H9 (cell line): ENCODE data around the gene LORICRIN. TPM values are rescaled to one million over a fixed set of nuclear protein-coding genes. Genes with fewer than 3 reads are reported as not detected.

Experiments
- DNase-seq: peaks from one replicate; pipeline ENCODE4 v3.0.0-alpha.2; 2017
- H2AFZ ChIP-seq: one replicate; pipeline ENCODE4 v1.6.1; 2013; ENCODE audit warnings: mild to moderate bottlenecking, low read length, control low read depth, moderate library complexity
- H2AK5ac ChIP-seq: 2 replicates; pipeline ENCODE4 v1.6.1; 2013; ENCODE audit warnings: low read length, control low read depth, mixed read lengths; ENCODE audit not compliant: insufficient read length
- H2BK120ac ChIP-seq: one replicate; pipeline ENCODE4 v1.6.1; 2013; ENCODE audit warnings: low read depth, mild to moderate bottlenecking, low read length, control low read depth, inconsistent platforms; ENCODE audit not compliant: poor library complexity, severe bottlenecking
- H2BK12ac ChIP-seq: 2 replicates; pipeline ENCODE4 v1.6.1; 2013; ENCODE audit warnings: low read length, control low read depth, mixed read lengths, low read depth; ENCODE audit not compliant: insufficient read length
- H2BK15ac ChIP-seq: 2 replicates; pipeline ENCODE4 v1.6.1; 2013; ENCODE audit warnings: low read depth, low read length, control low read depth
- H2BK20ac ChIP-seq: one replicate; pipeline ENCODE4 v1.6.1; 2013; ENCODE audit warnings: low read depth, mild to moderate bottlenecking, low read length, control low read depth, inconsistent platforms; ENCODE audit not compliant: poor library complexity, severe bottlenecking
- H2BK5ac ChIP-seq: 2 replicates; pipeline ENCODE4 v1.6.1; 2013; ENCODE audit warnings: low read length, control low read depth, mixed read lengths; ENCODE audit not compliant: insufficient read length
- H3K14ac ChIP-seq: 2 replicates; pipeline ENCODE4 v1.6.1; 2013; ENCODE audit warnings: low read length, control low read depth; ENCODE audit not compliant: insufficient read depth
- H3K18ac ChIP-seq: 2 replicates; pipeline ENCODE4 v1.6.1; 2013; ENCODE audit warnings: low read depth, mild to moderate bottlenecking, mixed read lengths, low read length, control low read depth; ENCODE audit not compliant: insufficient read length
- H3K23ac ChIP-seq: 2 replicates; pipeline ENCODE4 v1.6.1; 2013; ENCODE audit warnings: low read length, control low read depth, mixed read lengths, low read depth; ENCODE audit not compliant: insufficient read length
- H3K23me2 ChIP-seq: 2 replicates; pipeline ENCODE4 v1.6.1; 2013; ENCODE audit warnings: low read depth, mild to moderate bottlenecking, mixed read lengths, low read length, control low read depth; ENCODE audit not compliant: insufficient read length, poor library complexity, severe bottlenecking
- H3K27ac ChIP-seq: 2 replicates; pipeline ENCODE4 v1.5.1; 2013; ENCODE audit warnings: low read length, control low read depth, mixed read lengths, low read depth; ENCODE audit not compliant: insufficient read length
- H3K27me3 ChIP-seq: 2 replicates; pipeline ENCODE4 v1.6.1; 2013; ENCODE audit warnings: low read length, control low read depth, inconsistent platforms; ENCODE audit not compliant: insufficient read depth
- H3K4ac ChIP-seq: 2 replicates; pipeline ENCODE4 v1.6.1; 2013; ENCODE audit warnings: low read depth, mild to moderate bottlenecking, control low read depth, inconsistent platforms, low read length, moderate library complexity
- H3K4me1 ChIP-seq: 2 replicates; pipeline ENCODE4 v1.6.1; 2013; ENCODE audit warnings: low read length, control low read depth, inconsistent platforms; ENCODE audit not compliant: insufficient read depth
- H3K4me2 ChIP-seq: 2 replicates; pipeline ENCODE4 v1.6.1; 2013; ENCODE audit warnings: low read length, control low read depth, mixed read lengths; ENCODE audit not compliant: insufficient read length, insufficient read depth
- H3K56ac ChIP-seq: 2 replicates; pipeline ENCODE4 v1.6.1; 2013; ENCODE audit warnings: low read depth, mild to moderate bottlenecking, mixed read lengths, low read length, control low read depth; ENCODE audit not compliant: insufficient read length
- H3K79me1 ChIP-seq: 2 replicates; pipeline ENCODE4 v1.6.1; 2013; ENCODE audit warnings: low read depth, mild to moderate bottlenecking, moderate library complexity, low read length, control low read depth, inconsistent platforms; ENCODE audit not compliant: insufficient read depth, poor library complexity, severe bottlenecking
- H3K79me2 ChIP-seq: 2 replicates; pipeline ENCODE4 v1.6.1; 2013; ENCODE audit warnings: low read length, control low read depth, inconsistent platforms; ENCODE audit not compliant: insufficient read depth
- H3K9ac ChIP-seq: 2 replicates; pipeline ENCODE4 v1.6.1; 2013; ENCODE audit warnings: low read length, control low read depth, mixed read lengths; ENCODE audit not compliant: insufficient read length; ENCODE audit errors: extremely low read depth
- H3K9me3 ChIP-seq: one replicate; pipeline ENCODE4 v1.6.1; 2013; ENCODE audit warnings: low read depth, low read length, inconsistent platforms; ENCODE audit not compliant: control insufficient read depth
- H3T11ph ChIP-seq: one replicate; pipeline ENCODE4 v1.6.1; 2013; ENCODE audit warnings: mild to moderate bottlenecking, low read length, control low read depth, inconsistent platforms
- H4K20me1 ChIP-seq: one replicate; pipeline ENCODE4 v1.6.1; 2013; ENCODE audit not compliant: control insufficient read depth, insufficient read length, insufficient read depth
- H4K5ac ChIP-seq: 2 replicates; pipeline ENCODE4 v1.6.1; 2013; ENCODE audit warnings: low read depth, mild to moderate bottlenecking, mixed read lengths, low read length, control low read depth; ENCODE audit not compliant: insufficient read length
- H4K8ac ChIP-seq: replicated peaks from 2 replicates; pipeline ENCODE4 v1.6.1; 2013; ENCODE audit warnings: low read length, control low read depth, mixed read lengths, low read depth; ENCODE audit not compliant: insufficient read length
- H4K91ac ChIP-seq: 2 replicates; pipeline ENCODE4 v1.6.1; 2013; ENCODE audit warnings: low read depth, mild to moderate bottlenecking, moderate library complexity, mixed read lengths, low read length, control low read depth; ENCODE audit not compliant: insufficient read length
- H3K27ac Mint-ChIP-seq, 3 experiments: 2 replicates in 2 of 3; 3 replicates in 1 of 3; pipeline ENCODE4 v1.8.0; 2020 to 2021; ENCODE audit warnings: mixed read lengths in 3 of 3, mild to moderate bottlenecking in 1 of 3, moderate library complexity in 1 of 3
- H3K27me3 Mint-ChIP-seq: 2 replicates; pipeline ENCODE4 v1.8.0; 2021; ENCODE audit warnings: low read depth, mild to moderate bottlenecking, moderate library complexity, mixed read lengths
- H3K36me3 Mint-ChIP-seq, 3 experiments: 2 replicates in 2 of 3; 3 replicates in 1 of 3; pipeline ENCODE4 v1.8.0; 2020 to 2021; ENCODE audit warnings: low read depth in 3 of 3, mixed read lengths in 3 of 3; ENCODE audit not compliant: insufficient read depth in 1 of 3
- H3K4me1 Mint-ChIP-seq, 2 experiments: 2 replicates each; pipeline ENCODE4 v1.8.0; 2020; ENCODE audit warnings: mixed read lengths in 2 of 2
- H3K4me3 Mint-ChIP-seq, 2 experiments: 2 replicates in 1 of 2; 3 replicates in 1 of 2; pipeline ENCODE4 v1.8.0; 2020 to 2021; ENCODE audit warnings: mild to moderate bottlenecking in 2 of 2, mixed read lengths in 2 of 2, moderate library complexity in 1 of 2
- H3K9me3 Mint-ChIP-seq, 2 experiments: 2 replicates in 1 of 2; 3 replicates in 1 of 2; pipeline ENCODE4 v1.8.0; 2020; ENCODE audit warnings: mild to moderate bottlenecking in 2 of 2, mixed read lengths in 2 of 2, moderate library complexity in 1 of 2
- CTCF ChIP-seq: fragments of 200-600 bp; sonication (generic); conservative IDR thresholded peaks from 3 replicates; pipeline ENCODE4 v1.8.0; 2021; ENCODE audit warnings: antibody characterized with exemption, mild to moderate bottlenecking
- WGBS: extraction: QIAGEN DNeasy Blood & Tissue Kit; methylation state at CpG from one replicate; pipeline ENCODE4 v1.1.7; 2013; ENCODE audit warnings: missing lambda C conversion rate, low lambda C conversion rate, mixed read lengths; ENCODE audit not compliant: insufficient read length; ENCODE audit errors: extremely low coverage; 5-methylcytosine and 5-hydroxymethylcytosine counted together
- total RNA-seq: library from RNA; stranded (reverse); gene quantifications from 2 replicates; pipeline ENCODE4 v1.2.1, GENCODE V29; 2021

LORICRIN gene
- total RNA-seq, 1 experiment from 2014 or later, result not detected

DNA sequence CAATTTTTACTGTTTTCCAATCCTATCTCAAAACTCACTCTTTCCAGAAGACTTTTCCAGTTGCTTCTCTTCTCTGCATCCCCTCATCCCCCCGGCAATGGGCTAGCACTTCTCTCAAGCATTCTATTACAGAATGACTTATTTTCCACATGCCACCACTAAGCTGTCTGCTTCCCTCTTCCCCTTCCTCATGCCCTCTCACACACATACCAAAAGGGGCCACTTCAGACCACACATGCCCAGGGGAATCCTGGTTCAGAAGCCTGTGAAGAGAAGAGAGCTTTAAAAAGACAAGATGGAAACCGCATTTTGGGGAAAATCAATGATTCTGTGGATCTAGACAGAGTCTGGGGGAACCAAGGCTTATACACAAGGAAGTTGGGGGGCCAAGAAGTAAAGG, 8.4 kb upstream of the LORICRIN start:
- Mint-ChIP-seq H3K4me1 (no peaks in the 10 kb centered on the region), H3K36me3 (no peaks in the 10 kb centered on the region)
- H3K18ac ChIP-seq, result no peak overlapping the region

More for the DNA sequence above, 8.4 kb upstream of the LORICRIN start:
- no peak overlapping the region for H3K27ac ChIP-seq
- no peaks in the 10 kb centered on the region for H3K23me2 ChIP-seq
- H4K20me1 ChIP-seq, result no peaks in the 10 kb centered on the region
- no peak overlapping the region for H3K23ac ChIP-seq
- H2BK5ac ChIP-seq, result no peak overlapping the region
- H2BK120ac ChIP-seq, result no peak overlapping the region
- H3K56ac ChIP-seq, result no peak overlapping the region
- no peak overlapping the region for H2BK15ac ChIP-seq
- no peaks in the 10 kb centered on the region for H3K79me2 ChIP-seq
- Mint-ChIP-seq H3K9me3 (peaks cover 0 to 6% of the 10 kb centered on the region in 2 experiments; a peak in 1 of 5 replicates), H3K27ac (no peak overlapping the region; a peak in 1 of 7 replicates), H3K4me3 (no peak overlapping the region), H3K27me3 (peaks cover 15% of the 10 kb centered on the region)
- TF ChIP-seq CTCF, result no peak
- H3K4me1 ChIP-seq, result no peaks in the 10 kb centered on the region
- DNase-seq, result no peak
- H3T11ph ChIP-seq, result no peak overlapping the region
- H4K5ac ChIP-seq, result no peak overlapping the region
- H2AK5ac ChIP-seq, result no peak overlapping the region
- H2AFZ ChIP-seq, result no peak overlapping the region
- no peak overlapping the region for H3K4ac ChIP-seq
- H3K9ac ChIP-seq, result no peak overlapping the region
- no peaks in the 10 kb centered on the region for H3K9me3 ChIP-seq
- no peak overlapping the region for H2BK20ac ChIP-seq
- H3K27me3 ChIP-seq, result no peaks in the 10 kb centered on the region
- H3K4me2 ChIP-seq, result no peak overlapping the region
- no peak overlapping the region for H4K91ac ChIP-seq
- H2BK12ac ChIP-seq, result no peak overlapping the region
- H4K8ac ChIP-seq, result no peak overlapping the region
- whole genome bisulfite sequencing, result no CpG with 5 or more reads among the region's 2 CpGs
- H3K14ac ChIP-seq, result no peak overlapping the region
- H3K79me1 ChIP-seq, result no peaks in the 10 kb centered on the region
